GM19455 (cell line): ENCODE results near the gene GPM6B.
A peak's percentile ranks its signal among the peaks of the same experiment; 100 is the strongest.

Experiments used
- ATAC-seq: cut with Tn5 transposase; IDR thresholded peaks from one replicate; pipeline ENCODE4 v1.9.1; 2021; ENCODE audit not compliant: unreplicated experiment

GPM6B gene

DNA sequence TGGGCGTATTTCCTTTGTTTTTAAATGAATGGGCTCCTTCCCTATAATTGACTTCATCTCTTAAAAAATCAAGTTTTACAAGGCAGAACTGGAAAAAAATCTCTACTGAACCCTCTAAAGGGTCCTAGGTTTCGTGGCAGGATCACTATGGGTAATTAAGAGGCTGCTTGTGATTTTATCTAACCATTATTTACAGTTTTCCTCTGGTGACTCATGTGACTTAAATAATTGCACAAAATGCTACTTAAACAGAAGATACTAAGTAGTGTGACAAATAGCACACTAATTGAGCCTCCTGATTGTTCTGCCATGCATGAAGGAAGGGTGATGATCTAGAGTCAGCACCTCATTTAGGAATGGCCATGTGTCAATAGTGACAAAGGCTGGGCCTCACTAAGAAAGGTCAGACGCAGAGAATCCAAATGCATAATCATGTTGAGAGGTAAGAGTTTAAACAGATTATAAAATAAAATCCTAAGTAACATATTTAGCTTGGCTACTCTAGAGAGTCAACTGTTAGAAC, 46.8 kb downstream of the GPM6B start:
- ATAC-seq = no peak

DNA sequence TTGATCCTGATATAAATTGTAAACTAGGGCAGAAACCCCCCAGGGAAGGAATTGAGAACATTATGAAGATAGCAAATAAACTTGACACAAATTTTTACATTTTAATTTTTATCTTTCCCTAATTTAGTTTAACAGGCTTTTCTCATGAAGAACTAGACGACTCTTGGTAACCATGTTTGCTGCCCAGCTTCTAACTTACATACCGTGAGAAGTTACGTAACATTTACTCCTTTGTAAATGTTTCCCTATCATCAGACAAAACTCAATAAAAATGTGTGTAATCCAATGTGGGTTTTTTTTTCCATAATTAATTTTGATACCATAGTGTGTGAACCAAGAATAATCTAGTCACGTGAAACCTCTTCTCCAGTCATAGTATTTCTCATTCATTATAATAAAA, 48.0 kb downstream of the GPM6B start:
- ATAC-seq = no peak

DNA sequence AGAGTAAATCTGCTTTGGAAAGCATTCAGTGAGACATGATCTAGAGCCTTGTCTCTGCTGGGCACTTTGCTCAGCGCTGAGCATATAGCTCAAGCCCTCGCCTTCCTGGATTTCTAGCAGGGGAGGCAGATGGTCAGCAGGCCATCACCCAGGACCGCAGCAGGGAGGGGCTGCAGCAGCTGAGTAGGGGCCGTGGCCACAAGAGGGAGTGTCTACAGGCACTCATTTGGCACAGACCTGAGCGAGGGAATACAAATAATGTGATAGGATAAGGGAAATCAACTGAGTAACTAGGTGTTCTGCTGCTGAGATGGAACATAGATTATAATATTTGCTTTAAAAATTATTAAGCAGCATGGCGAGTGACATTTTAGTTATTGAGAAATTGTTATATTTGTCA, 52.1 kb downstream of the GPM6B start:
- ATAC-seq = no peak

- no peak for ATAC-seq
Measured at GRCh38 chrX:13764281-13764680, 52.6 kb downstream of the GPM6B start.

GRCh38 chrX:13763489-13763888, 53.4 kb downstream of the GPM6B start:
- ATAC-seq = no peak

- peak; percentile 57 for ATAC-seq
Measured at GRCh38 chrX:13761606-13762414, 55.1 kb downstream of the GPM6B start.

- no peak for ATAC-seq
Measured at GRCh38 chrX:13760426-13760825, 56.5 kb downstream of the GPM6B start.

- ATAC-seq = peak; percentile 75
Measured at GRCh38 chrX:13759152-13759718, 57.7 kb downstream of the GPM6B start.

DNA sequence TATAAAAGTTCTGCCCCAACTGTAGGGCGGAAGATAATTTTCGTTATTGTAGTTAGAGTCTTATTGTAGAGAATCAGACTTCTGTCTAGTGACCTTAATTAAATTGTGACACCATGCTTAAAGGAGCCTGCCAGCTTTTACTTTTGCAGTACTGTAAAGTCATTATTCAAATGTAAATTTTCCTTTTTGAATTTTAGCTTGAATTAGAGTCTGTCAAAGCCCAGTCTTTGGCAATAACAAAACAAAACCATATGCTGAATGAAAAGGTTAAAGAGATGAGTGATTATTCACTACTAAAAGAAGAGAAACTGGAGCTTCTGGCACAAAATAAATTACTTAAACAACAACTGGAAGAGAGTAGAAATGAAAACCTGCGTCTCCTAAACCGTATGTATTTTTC, 60.5 kb downstream of the GPM6B start:
- no peak for ATAC-seq

GRCh38 chrX:13755254-13755653, 61.6 kb downstream of the GPM6B start:
- ATAC-seq = no peak

DNA sequence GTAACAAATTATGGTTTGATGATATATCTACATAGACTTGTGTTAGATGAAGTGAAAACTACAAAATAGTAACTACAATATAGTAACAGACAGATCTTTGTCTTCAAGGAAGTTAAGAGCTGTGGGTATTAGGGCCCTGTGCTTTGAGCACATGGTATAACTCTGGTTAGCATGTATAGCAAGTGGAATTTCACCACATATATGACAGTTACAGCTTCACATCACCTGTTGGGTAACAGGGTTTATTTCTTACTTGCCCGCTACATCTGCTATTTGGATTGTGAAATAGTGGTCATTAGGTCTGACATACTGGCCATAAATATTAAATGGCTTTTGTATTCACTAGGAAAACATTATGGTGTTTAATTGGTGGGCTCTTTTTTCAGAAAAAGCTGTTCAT, 62.1 kb downstream of the GPM6B start:
- no peak for ATAC-seq

DNA sequence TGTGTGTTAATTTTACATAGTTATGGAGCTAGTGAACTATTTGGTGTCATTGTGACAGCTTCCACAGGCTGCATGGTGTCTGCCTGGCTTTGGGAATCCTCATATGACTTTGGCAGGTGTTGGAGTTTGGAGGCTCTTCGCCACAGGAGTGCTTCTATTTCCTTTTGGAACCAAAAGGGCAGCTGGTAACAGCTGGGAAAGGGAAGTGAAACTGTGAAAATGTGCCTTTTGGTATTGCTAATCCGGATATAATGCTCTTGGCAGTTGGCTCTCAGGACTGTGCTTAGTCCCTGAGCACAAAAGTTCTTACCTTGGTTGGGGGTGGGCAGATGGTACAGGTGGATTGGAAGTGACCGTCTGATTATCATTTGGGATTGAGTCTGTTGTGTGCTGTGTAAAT, 64.2 kb downstream of the GPM6B start:
- ATAC-seq = no peak

GRCh38 chrX:13752141-13752540, 64.8 kb downstream of the GPM6B start:
- no peak for ATAC-seq

DNA sequence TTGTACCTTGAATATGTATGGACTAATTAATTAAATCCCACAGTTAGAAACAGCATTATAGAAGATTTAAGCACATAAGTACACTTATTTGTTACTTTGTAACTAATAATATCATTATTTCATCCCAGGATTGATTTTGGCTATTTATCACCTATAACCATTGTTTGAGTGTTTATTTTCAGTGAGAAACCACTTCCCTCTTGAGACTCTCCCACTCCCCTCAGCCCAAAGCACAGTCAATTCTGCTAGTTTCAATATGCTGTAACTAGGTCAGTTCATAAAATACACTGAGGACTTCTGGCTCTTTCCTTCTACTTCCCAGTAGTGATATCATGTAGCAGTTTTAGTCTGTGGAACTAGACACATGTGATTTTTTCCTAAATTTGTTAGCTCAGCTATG, 66.1 kb downstream of the GPM6B start:
- ATAC-seq = no peak

DNA sequence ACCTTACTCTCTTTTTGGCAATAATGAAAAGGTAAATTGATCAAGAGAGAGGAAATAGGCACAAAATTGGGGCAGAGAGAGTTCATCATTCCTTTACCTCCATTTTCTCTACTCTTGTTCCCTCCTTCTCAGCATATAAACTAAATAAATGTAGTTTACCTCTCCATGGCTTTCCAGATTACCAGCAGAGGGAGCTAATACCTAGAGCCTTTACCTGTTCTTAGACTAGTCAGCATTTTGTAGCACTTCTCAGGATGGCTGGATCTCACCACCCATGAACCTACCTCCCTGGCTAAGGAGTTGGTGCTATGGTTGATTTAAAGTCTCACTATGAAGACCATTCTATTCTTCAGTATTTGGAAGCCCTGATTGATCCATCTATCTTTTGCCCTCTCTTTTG, 66.7 kb downstream of the GPM6B start:
- no peak for ATAC-seq

DNA sequence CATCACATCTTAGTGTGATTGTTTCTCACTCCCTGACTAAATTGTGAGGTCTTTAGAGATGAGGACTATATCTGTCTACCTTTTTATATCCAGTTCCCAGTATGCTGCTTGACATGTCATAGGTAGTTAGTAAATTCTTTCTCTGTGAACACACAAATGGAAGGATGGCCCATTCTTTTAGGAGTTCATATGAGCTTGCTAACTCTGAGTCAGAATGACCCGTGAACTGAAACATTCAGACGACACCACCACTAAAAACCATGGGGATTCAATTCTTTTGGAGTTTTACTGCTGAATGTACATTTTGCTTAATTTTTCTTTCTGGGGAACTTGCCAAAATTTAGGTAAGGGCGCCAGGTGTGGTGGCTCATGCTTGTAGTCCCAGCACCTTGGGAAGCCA, 68.4 kb downstream of the GPM6B start:
- no peak for ATAC-seq

- no peak for ATAC-seq
Measured at GRCh38 chrX:13747836-13748235, 69.1 kb downstream of the GPM6B start.

GRCh38 chrX:13742397-13743176, 74.3 kb downstream of the GPM6B start:
- ATAC-seq = peak; percentile 91

DNA sequence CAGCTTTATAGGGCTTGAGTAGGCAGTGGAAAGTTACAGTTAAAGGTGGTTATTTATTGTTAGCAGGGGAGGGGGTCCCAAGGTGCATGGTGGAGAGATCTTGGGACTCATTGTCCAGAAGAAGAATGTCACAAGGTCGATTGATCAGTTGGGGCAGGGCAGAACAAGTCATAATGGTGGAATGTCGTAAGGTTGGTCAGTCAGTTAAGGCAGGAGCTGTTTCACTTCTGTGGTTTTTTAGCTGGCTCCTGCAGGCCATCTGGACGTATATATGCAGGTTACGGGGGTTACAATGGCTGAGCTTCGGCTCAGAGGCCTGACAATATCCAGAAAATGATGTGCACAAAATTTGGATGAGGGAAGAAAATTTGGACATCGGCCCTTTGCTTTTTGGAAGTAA, 75.2 kb downstream of the GPM6B start:
- ATAC-seq = no peak

- ATAC-seq = peak; percentile 95
Measured at GRCh38 chrX:13734278-13735172, 82.4 kb downstream of the GPM6B start, which contains the start of the genes OFD1 and TRAPPC2. Gene OFD1 (plus strand): TSS chrX:13734748. CDS start chrX:13735072, 324 bp downstream. Gene TRAPPC2 (minus strand): TSS chrX:13734620. CDS start chrX:13719963, 14,657 bp downstream.

- ATAC-seq = no peak
Measured at GRCh38 chrX:13733506-13733905, 83.4 kb downstream of the GPM6B start.
